HCT116 (cell line): ENCODE results near the gene CAPN2. TPM values are rescaled to one million over a fixed set of nuclear protein-coding genes. Genes with fewer than 3 reads are reported as not detected.

Experiments used
- ATAC-seq: fragments of 200-7000 bp; cut with Tn5 transposase; 2 replicates; pipeline ENCODE4 v1.9.1; 2020; ENCODE audit warnings: mild to moderate bottlenecking, moderate library complexity
- BruUV-seq: library from RNA; stranded (reverse); fragments of 400-500 nt; replicated peaks from 2 replicates; lab custom pipeline; 2021; lab: Mats Ljungman, UMichigan
- CTCF ChIA-PET: fragments of 300-600 bp; sonication (Branson Sonifier 250); formaldehyde crosslinking; loops from one replicate; lab custom pipeline; 2021; ENCODE audit warnings: antibody characterized with exemption; lab: Charles Lee
- POLR2A ChIA-PET: fragments of 300-600, 350-600 bp; sonication (Branson Sonifier 250); formaldehyde crosslinking; loops from one replicate; lab custom pipeline; 2021; ENCODE audit warnings: antibody characterized with exemption; lab: Charles Lee
- RAD21 ChIA-PET, 2 experiments: fragments of 300-600 bp; sonication (Branson Sonifier 250); formaldehyde crosslinking; loops; one replicate each; lab custom pipeline; 2023; ENCODE audit warnings: low total read pairs in 2 of 2; ENCODE audit not compliant: uncharacterized antibody in 2 of 2, unreplicated experiment in 2 of 2, low non-redundant PET in 1 of 2; lab: Charles Lee
- DNase-seq: peaks from one replicate; pipeline ENCODE4 v3.0.0-alpha.2; 2010; ENCODE audit warnings: low read depth, low spot score
- H2AFZ ChIP-seq: fragments of 200-600 bp; shearing (Covaris generic), sonication (generic); 2 replicates; pipeline ENCODE4 v1.6.1; 2017; ENCODE audit warnings: low read depth, mixed run types, mixed read lengths, antibody characterized with exemption, low read length; ENCODE audit not compliant: poor library complexity, severe bottlenecking
- H3K27ac ChIP-seq: 2 replicates; pipeline ENCODE4 v1.5.1; 2012; ENCODE audit warnings: low read depth, low read length
- H3K27me3 ChIP-seq: fragments of 200-600 bp; sonication (generic); 2 replicates; pipeline ENCODE4 v1.6.1; 2016; ENCODE audit warnings: mixed run types, low read length, mixed read lengths; ENCODE audit not compliant: insufficient read depth
- H3K36me3 ChIP-seq, 2 experiments: fragments of 200-500 bp in 1 of 2; fragments of 200-600 bp in 1 of 2; sonication (Bioruptor generic) in 1 of 2; sonication (generic) in 1 of 2; 2 replicates each; pipeline versions ENCODE4 v1.5.1 to v1.6.1; 2014 to 2016; ENCODE audit warnings: low read length in 2 of 2, inconsistent platforms in 1 of 2, mixed read lengths in 1 of 2, mixed run types in 1 of 2; ENCODE audit not compliant: insufficient read depth in 2 of 2, control insufficient read depth in 1 of 2
- H3K4me1 ChIP-seq, 2 experiments: fragments of 200-600 bp in 1 of 2; sonication (generic) in 1 of 2; 2 replicates each; pipeline versions ENCODE4 v1.5.1 to v1.6.1; 2012 to 2017; ENCODE audit warnings: low read length in 2 of 2, inconsistent platforms in 1 of 2, mild to moderate bottlenecking in 1 of 2, mixed read lengths in 1 of 2, mixed run types in 1 of 2, moderate library complexity in 1 of 2; ENCODE audit not compliant: insufficient read depth in 2 of 2, control insufficient read depth in 1 of 2
- H3K4me2 ChIP-seq: fragments of 200-600 bp; sonication (generic); 2 replicates; pipeline ENCODE4 v1.6.1; 2017; ENCODE audit warnings: mixed run types, low read length, mixed read lengths
- H3K4me3 ChIP-seq, 2 experiments: fragments of 200-600 bp in 1 of 2; sonication (generic) in 1 of 2; replicated peaks in 1 of 2; 2 replicates each; pipeline ENCODE4 v1.5.1; 2011 to 2016; ENCODE audit warnings: low read length in 2 of 2, control low read depth in 1 of 2, low read depth in 1 of 2, mild to moderate bottlenecking in 1 of 2, mixed read lengths in 1 of 2, mixed run types in 1 of 2
- H3K79me2 ChIP-seq: fragments of 200-600 bp; sonication (generic); 2 replicates; pipeline ENCODE4 v1.6.1; 2017; ENCODE audit warnings: mild to moderate bottlenecking, mixed run types, low read length, moderate library complexity, mixed read lengths; ENCODE audit not compliant: insufficient read depth
- H3K9ac ChIP-seq: fragments of 200-600 bp; sonication (generic); 2 replicates; pipeline ENCODE4 v1.6.1; 2016; ENCODE audit warnings: low read length, mixed read lengths
- H3K9me2 ChIP-seq: fragments of 200-600 bp; sonication (generic), shearing (Covaris generic); 2 replicates; pipeline ENCODE4 v1.6.1; 2017; ENCODE audit warnings: mixed run types, mild to moderate bottlenecking, moderate library complexity; ENCODE audit not compliant: insufficient read depth
- H3K9me3 ChIP-seq, 2 experiments: fragments of 200-500 bp in 1 of 2; fragments of 200-600 bp in 1 of 2; sonication (Bioruptor generic) in 1 of 2; sonication (generic) in 1 of 2; 2 replicates each; pipeline ENCODE4 v1.6.1; 2014 to 2017; ENCODE audit warnings: low read length in 2 of 2, mixed read lengths in 2 of 2, inconsistent platforms in 1 of 2, low read depth in 1 of 2, mild to moderate bottlenecking in 1 of 2, mixed run types in 1 of 2, moderate library complexity in 1 of 2; ENCODE audit not compliant: control insufficient read depth in 1 of 2, insufficient read depth in 1 of 2
- H4K20me1 ChIP-seq: fragments of 200-600 bp; sonication (generic), shearing (Covaris generic); 2 replicates; pipeline ENCODE4 v1.6.1; 2017; ENCODE audit warnings: mixed run types, mild to moderate bottlenecking, moderate library complexity; ENCODE audit not compliant: insufficient read depth
- JUND ChIP-seq: IDR thresholded peaks from 2 replicates; pipeline ENCODE4 v1.6.1; 2012
- SIN3A ChIP-seq: IDR thresholded peaks from 2 replicates; pipeline ENCODE4 v1.6.1; 2012; ENCODE audit warnings: low read depth
- intact Hi-C: fragments of 100-400 bp; cut with micrococcal nuclease; formaldehyde crosslinking; loops from 2 replicates; pipeline ENCODE4 v1.10.0; 2022
- total RNA-seq: library from RNA; stranded (reverse); gene quantifications from one replicate; pipeline ENCODE4 v1.2.1, GENCODE V29; 2021; ENCODE audit not compliant: unreplicated experiment
- TF ChIP-seq, protein P1 (sequence below): IDR thresholded peaks from 2 replicates; pipeline ENCODE4 v1.6.1; 2012; ENCODE audit warnings: low read depth

Gene CAPN2
- total RNA-seq, 1 experiment from 2014 or later: 173 TPM

DNA sequence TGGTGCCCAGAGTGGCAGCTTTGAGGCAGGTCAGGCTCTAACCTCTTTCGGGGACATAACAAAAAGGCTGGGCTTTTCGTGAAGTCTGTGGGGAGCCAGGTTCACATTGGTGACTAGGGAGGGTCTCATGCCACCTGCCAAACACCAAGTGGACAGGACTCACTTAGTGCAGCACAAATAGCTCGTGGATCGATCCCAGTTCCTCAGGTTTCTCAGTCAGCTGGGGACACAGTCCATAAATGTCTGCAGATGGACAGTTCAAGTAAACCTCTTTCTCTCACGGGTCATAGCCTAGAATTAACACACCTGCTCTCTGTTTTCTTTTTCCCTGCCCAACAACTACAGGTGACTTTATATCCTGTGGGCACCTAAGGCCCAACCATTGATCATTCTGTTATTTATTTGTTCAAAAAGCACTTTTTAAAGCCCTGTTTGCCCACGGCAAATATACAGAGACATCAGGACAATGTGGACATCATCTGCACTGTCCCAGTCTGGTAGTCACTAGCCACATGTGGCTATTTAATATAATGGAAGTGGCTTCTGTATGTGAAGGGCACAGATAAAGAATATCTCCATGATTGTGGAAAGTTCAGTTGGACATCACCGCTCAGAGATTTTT, 53.5 kb downstream of the CAPN2 start:
- H3K4me3 ChIP-seq: no peak overlapping the region
- H3K79me2 ChIP-seq: 0 out of 2 replicates have a peak, but pooled peaks cover 4% of the 10 kb centered on the region
- no peak overlapping the region for H3K27ac ChIP-seq
- peaks cover 4 to 20% of the 10 kb centered on the region in 2 experiments for H3K4me1 ChIP-seq
- ChIA-PET RAD21 (no interaction called here), POLR2A (no interaction called here), CTCF (no interaction called here)
- no TSS peak for BruUV-seq
- H3K9ac ChIP-seq: no peak overlapping the region
- H3K36me3 ChIP-seq: peaks cover 11 to 44% of the 10 kb centered on the region in 2 experiments
- H3K27me3 ChIP-seq: no peaks in the 10 kb centered on the region
- intact Hi-C loops: no loop called here
- H3K9me2 ChIP-seq: no peaks in the 10 kb centered on the region
- TF ChIP-seq SIN3A (no peak), JUND (no peak)
- TF ChIP-seq, protein P1, sequence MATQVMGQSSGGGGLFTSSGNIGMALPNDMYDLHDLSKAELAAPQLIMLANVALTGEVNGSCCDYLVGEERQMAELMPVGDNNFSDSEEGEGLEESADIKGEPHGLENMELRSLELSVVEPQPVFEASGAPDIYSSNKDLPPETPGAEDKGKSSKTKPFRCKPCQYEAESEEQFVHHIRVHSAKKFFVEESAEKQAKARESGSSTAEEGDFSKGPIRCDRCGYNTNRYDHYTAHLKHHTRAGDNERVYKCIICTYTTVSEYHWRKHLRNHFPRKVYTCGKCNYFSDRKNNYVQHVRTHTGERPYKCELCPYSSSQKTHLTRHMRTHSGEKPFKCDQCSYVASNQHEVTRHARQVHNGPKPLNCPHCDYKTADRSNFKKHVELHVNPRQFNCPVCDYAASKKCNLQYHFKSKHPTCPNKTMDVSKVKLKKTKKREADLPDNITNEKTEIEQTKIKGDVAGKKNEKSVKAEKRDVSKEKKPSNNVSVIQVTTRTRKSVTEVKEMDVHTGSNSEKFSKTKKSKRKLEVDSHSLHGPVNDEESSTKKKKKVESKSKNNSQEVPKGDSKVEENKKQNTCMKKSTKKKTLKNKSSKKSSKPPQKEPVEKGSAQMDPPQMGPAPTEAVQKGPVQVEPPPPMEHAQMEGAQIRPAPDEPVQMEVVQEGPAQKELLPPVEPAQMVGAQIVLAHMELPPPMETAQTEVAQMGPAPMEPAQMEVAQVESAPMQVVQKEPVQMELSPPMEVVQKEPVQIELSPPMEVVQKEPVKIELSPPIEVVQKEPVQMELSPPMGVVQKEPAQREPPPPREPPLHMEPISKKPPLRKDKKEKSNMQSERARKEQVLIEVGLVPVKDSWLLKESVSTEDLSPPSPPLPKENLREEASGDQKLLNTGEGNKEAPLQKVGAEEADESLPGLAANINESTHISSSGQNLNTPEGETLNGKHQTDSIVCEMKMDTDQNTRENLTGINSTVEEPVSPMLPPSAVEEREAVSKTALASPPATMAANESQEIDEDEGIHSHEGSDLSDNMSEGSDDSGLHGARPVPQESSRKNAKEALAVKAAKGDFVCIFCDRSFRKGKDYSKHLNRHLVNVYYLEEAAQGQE: no peak
- no peak overlapping the region for H2AFZ ChIP-seq
- no peaks in the 10 kb centered on the region for H4K20me1 ChIP-seq
- ATAC-seq: peak; percentile 18; the same call in 1 of the 2 replicates
- no peak for DNase-seq
- no peak overlapping the region for H3K4me2 ChIP-seq
- no peaks in the 10 kb centered on the region for H3K9me3 ChIP-seq
